NCI-H2107 treated with DMSO at 0.1 percent for 48 hours (cell line): ENCODE measurements around the gene POLR2E.

Experiments
- DNase-seq: peaks from one replicate; lab custom pipeline; 2025; ENCODE audit not compliant: unreplicated experiment; lab: John Stamatoyannopoulos, UW

POLR2E gene

DNA sequence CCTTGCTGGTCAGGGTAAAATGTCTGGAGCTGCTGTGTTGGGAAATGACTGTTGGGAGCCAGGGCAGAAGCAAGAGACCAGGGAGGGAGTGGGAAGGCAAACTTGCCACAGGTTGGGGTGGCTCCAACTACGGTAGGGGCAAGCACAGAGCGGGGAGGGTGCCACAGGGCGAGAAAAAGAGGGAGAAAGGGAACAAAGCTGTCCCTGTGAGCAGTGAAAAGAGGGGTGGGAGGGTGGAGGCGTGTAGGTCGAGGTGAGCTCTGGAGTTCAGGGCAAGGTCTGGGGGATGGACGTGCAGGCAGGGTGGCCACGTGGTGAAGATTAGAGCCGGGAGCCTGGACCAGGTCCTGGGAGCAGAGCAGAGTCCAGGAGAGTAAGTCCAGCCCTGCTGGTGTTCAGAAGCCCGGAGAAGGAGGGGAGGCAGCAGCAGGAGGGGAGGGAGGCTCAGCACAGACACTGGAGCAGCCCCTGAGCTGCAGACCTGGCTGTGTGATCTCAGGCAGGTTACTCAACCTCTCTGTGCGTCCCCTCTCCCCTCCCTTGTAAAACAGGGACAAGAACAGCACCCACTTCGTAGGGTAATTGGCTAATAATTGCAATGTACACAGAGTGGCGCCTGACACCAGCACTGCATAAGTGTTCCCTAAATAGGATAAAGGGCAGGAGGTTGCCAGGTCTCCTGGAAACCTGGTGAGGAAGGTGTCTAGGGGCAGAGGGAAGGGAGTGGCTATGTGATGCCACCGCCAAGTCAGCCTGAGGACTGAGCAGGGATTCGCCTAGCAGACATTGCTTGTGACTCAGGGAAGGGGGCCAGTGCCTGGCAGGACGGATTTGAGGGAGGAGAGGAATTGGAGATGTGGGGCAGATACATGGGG is 3.2 kb upstream of the POLR2E start:
- no peak for DNase-seq

DNA sequence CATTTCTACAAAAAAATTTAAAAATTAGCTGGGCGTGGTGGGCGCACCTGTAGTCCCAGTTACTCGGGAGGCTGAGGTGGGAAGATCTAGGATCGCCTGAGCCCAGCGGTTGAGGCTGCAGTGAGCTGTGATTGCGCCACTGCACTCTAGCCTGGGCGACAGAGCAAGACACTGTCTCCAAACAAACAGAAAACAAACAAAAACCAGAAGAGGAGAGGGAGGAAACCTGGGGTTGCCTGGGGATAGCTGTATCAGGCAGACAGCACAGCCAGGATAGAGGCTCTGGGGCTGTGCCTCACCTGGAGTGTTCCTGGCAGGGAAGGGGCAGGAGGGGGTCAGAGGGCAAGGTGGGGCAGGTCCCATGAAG is 2.6 kb upstream of the POLR2E start:
- no peak for DNase-seq

DNA sequence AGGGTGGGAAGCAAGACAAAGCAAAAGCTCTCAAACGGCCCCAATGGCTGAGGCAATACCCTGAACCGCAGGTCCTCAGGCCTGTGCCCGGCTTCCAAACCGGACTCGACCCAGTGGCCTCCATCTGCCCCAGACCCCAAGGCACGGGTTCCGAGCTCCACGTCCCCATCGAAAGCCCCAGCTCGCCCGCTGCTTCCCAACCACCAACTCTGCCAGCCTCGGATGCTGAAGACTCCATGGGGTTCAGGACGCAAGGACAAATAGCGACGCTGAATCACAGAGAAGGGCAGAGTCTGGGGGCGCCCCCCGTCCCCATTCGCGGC is 559 bp downstream of the POLR2E start:
- DNase-seq: no peak

DNA sequence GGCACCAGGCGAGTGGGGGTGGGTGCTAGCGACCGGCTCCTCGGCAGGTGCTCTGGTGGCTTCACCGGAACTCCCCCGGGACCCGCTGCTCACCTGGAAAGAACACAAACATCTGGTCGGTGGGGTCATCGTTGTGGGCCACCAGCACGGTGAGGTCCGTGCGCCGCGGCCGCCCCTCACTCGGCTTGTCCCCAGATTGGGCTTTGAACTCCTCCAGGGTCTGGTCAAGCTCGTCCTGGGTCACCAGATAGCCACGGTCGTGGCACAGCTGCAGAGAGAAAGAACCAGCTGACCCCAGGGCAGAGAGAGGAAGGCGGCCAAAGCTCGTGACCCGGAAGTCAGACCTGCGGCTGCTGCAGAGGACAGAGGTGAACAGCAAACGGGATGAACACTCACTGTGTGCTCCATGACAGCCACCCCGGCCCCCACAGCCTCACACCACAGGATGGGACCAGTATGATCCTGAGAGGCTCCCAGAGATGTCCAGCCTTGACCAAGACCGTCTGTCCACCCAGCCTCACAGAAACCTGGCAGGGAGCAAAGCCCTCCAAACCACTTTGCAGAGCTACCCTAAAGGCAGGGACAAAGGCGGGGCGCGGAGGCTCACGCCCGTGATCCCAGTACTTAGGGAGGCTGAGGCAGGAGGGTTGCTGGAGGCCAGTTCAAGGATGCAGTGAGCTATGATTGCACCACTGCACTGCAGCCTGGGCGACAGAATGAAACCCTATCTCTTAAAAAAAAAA is 1.2 kb downstream of the POLR2E start:
- DNase-seq: no peak

DNA sequence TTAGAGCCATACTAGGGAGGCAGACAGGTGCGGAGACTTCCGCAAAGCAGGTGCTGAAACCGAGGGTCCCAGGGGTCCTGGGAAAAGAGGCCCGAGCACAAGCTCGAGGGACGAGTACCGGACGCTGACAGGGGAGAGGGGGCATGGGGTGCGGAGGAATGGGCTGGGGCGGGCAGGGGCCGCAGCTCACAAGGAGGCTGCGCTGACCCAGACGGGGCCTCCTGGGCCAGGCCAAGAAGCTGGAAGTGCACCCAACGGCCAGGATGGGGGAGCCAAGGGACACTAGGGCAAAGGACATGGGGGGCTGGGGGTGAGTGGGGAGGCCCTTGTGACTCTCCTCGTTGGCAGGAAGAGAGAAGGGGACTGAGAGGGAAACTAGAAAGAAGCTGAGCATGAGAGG is 1.8 kb downstream of the POLR2E start:
- no peak for DNase-seq

DNA sequence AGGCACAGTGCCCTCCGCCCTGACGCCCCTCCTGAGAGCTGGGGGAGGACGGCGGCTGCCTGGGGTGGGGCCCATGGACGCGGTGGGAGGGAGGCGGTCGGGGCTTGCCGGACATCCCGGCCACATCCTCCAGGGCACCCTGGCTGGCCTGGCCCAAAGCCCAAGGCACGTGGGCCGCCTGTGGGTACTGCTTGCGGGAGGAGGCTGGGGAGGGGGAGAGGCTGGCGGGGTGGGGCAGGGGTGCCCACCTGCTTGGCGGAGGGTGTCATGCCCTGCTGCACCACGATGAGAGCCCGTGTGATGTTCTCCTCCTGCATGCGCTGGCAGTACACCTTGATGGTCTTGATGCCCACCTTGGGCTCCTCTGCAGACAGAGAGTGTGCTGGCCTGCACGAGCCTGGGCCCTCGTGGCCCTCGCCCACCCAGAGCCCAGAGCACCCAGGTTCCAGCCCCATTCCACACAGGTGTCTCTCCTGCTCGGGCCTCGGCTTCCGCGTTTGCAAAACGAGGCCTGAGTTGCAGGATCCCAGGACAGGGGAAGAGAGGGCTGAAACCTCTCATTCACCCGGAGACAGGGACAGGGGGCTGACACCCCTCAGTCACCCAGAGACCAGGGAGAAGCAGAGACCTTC is 3.5 kb downstream of the POLR2E start:
- DNase-seq: no peak

DNA sequence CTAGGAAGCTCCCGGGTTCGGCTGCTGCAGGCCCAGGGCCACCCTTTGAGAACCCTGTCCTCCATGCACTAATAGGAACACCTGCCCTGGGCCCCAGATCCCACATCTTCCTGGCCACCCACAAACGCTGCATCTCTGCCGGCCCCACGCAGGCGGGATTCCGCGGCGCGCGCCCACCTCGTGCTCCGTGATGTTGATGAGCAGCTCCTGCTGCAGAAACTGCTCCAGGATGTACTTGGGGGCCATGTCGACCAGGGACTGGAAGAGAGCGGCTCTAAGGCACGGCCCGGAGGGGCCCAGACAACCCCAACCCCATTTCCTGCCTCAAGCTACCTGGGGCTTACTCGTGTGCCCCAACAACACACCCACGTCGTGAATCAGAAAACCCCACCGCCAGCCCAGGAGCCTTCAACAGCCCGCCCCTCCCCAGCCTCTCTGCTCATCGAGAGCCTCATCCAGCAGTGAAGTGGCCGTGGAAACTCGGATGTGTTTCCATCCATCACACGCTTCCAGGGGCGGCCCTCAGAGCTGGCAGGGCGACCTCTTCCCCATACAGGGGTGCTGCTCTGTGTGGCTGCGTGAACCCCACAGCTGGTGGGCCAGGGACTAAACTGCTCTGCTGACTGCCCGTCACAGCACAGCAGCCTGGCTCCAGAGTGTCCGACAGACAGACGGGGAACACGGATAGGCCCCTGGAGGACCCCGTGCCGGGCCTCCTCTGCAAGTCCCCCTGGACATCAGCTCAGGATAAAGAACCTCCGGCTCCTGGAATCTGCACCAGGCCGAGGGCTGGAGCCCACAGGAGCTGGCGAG is 4.2 kb downstream of the POLR2E start:
- no peak for DNase-seq

DNA sequence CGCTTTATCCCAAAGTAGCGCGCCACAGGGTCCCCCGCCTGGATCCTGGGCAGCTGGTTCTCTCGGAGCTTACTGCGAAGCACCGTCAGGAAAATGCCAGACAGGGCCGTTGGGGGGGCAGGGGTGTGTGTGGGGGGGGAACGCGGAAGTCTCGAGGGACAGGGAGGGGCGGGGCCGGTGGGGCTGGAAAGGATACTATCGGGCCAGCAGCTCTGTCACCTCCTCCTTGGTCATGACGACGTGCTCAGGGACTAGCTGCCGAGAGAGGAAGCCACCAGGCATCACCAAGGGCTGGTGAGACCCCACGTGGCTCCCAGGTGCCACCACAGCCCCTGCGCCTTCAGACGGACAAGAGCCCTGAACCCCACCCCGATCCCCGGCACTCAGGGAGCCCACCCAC is 5.3 kb downstream of the POLR2E start:
- DNase-seq: no peak

DNA sequence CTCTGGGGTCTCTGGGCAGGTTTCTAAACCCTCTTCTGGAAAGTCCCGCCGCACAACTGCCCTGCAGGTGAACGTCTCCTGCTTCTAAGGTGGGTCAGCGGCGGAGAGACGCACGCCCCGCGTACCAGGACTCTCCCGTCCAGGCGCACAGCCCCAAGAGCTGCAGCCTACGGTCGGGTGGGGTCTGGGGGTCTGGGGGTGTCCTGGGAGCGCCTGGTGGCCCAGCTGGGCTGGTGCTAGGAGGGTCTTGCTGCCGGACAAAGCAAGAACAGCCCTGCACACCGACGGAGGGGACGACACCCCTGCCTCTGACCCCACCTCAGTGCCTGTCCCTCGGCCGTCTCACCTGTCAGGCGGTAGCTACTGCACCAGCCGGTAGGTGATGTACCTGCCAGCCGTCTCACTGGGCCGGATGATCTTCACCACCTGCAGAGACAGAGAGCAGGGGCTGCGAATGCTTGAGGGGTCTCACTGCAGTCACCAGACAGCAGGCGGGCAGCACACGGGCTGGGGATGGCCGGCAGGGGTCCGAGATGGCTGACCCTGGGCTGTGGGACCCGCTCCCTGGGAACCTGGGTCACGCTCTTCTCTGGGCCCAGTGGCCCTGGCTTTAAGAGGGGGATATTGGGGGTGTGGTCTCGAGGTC is 5.9 kb downstream of the POLR2E start:
- DNase-seq: no peak

DNA sequence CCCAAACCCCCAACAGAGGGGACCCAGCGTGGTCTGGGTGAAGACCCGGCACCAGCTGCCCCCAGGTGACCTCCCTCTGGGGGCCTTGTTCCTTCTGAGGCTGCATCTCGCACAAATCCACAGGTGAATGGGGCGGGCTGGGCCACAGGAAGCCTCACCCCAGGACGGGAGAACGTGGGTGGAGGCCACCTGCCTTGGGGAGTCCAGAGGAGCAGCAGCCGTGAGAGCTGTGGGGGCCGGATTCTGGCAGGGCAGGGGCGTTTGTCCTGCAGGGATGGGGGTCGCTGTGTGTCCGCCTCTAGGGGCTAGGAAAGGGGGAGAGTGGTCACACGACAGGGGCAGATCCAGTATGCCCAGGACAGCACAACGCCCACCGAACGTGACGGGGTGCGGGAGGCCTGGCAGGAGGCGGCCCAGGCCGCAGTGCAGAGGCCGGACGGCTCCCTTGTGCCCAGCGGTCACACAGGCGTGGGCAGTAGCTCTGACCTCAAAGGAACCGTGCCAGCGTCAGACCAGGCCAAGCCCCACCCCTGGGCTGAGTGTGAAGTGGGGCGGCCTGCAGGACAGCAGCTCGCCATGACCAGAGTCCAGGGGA is 6.7 kb downstream of the POLR2E start:
- DNase-seq: no peak

DNA sequence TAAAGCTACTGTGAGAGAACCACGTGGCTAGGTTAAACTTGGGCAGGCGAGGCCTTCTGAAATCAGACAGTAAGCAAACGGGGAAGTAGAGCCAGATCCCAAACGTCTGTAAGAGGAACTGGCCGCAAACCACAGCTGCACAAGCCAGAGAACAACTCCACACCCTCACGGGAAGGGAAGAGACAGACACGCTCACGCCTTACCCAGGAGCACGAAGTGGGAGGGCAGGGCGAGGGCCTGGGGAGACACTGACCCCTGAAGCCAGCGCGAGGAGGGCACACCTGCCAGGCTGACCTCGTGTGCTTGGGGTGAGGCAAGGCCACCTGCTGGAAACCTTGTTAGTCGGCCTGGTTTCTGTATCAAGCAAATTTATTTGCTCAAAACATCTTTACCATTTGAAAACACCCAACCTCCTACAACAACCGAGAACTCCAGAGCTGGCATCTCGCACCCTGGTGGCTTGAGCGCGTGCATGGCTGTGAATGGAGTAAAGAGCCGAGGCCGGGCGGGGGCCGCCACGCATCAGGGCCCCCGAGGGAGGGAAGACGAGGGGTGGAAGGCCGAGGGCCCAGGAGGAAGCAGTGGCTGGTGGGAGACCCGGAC is 7.3 kb downstream of the POLR2E start:
- no peak for DNase-seq

DNA sequence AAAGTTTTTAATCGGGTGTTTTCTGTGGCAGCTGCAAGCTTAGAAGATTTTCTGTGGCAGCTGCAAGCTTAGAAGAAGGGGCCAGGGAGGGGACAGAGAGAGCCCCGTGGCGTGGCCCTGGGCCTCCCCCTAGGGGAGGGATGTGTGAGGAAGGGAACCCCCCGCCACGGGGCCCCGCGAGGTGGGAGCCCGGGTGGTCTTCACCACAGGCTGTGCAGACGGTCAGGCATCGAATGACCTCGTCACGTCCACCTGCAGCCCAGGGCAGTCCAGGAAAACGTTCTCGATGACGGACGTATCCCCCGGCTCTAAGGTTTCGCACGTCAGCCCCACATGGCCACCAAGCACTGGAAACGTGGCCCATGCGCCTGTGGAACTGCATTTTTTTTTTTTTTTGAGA is 8.6 kb downstream of the POLR2E start:
- DNase-seq: no peak

DNA sequence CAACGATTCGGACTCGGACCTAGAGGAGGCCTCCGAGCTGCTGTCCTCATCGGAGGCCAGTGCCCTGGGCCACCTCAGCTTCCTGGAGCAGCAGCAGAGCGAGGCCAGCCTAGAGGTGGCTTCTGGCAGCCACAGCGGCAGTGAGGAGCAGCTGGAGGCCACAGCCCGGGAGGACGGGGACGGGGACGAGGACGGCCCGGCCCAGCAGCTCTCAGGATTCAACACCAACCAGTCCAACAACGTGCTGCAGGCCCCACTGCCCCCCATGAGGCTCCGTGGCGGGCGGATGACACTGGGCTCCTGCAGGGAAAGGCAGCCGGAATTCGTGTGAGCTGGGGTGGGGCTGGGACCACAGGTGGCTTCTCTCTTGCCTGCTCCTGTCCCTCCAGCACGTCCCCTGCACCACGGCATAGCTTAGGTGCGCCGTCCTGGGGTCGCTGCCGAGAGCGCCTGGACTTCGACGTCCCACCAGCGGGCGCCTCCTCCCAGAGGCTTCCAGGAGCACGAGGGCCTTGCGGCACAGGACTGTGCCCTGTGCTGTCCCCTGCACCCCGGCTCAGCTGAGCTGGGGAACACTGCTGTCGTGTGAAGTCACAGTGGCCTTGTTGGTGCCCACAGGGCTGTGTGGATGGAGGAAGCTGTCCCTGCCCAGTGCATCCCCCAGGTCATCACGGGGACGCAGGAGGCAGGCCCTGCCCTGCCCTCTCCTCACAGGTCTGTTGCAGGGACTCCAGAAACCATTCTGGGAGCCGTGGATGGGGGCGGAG is 9.3 kb downstream of the POLR2E start:
- DNase-seq: no peak

DNA sequence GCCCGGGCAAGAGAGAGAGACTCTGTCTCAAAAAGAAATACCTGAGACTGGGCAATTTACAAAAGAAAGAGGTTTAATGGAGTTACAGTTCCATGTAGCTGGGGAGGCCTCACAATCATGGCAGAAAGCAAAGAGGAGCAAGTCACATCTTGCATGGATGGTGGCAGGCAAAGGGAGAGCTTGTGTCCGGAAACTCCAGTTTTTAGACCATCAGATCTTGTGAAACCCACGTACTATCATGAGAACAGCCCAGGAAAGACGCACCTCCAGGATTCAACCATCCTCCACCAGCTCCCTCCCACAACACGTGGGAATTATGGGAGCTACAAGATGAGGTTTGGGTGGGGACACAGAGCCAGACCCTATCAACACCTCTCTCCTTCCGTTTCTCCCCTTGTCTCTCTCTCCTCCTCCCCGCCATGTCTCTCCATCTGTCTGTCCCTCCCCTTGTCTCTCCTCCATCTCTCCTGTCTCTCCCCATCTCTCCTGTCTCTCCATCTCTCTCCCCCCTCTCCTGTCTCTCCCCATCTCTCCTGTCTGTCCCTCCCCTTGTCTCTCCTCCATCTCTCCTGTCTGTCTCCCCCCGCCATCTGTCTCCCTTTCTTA is 10.0 kb downstream of the POLR2E start:
- DNase-seq: no peak

DNA sequence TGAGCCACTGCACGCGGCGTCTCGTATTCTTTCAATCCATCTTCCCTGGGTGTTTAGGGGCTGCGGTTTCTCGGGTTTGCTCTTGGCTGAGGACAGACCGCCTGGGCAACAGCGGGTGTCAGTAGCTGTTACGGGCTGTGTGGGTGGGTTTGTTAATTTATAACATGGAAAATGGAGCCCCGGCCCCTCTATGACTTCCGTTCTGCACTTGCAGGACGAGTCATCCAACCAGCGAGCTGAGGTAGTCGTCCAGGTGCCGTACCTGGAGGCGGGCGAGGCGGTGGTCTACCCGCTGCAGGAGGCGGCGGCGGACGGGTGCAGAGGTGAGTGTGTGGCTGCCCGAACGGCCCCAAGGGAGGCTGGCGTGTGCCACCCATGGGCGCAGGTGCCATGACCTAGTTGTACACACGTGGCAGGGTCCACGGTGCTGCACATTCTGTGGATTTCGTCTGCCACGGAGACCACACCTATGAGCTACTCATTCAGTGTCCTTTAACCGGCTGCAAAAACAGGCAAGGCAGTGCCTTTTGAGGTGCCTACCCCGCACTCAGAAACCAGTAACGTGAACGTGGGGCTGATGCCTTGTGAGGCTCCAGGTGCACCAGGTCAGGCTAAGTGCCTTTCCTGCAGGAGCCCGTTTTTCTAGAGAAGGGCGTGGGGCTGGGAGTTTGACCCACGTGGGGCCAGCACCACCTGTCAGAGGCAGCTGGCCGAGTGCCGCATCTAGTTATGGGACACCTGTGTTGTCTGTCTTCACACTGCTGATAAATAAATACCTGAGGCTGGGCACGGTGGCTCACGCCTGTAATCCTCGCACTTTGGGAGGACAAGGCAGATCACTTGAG is 10.9 kb downstream of the POLR2E start:
- no peak for DNase-seq

DNA sequence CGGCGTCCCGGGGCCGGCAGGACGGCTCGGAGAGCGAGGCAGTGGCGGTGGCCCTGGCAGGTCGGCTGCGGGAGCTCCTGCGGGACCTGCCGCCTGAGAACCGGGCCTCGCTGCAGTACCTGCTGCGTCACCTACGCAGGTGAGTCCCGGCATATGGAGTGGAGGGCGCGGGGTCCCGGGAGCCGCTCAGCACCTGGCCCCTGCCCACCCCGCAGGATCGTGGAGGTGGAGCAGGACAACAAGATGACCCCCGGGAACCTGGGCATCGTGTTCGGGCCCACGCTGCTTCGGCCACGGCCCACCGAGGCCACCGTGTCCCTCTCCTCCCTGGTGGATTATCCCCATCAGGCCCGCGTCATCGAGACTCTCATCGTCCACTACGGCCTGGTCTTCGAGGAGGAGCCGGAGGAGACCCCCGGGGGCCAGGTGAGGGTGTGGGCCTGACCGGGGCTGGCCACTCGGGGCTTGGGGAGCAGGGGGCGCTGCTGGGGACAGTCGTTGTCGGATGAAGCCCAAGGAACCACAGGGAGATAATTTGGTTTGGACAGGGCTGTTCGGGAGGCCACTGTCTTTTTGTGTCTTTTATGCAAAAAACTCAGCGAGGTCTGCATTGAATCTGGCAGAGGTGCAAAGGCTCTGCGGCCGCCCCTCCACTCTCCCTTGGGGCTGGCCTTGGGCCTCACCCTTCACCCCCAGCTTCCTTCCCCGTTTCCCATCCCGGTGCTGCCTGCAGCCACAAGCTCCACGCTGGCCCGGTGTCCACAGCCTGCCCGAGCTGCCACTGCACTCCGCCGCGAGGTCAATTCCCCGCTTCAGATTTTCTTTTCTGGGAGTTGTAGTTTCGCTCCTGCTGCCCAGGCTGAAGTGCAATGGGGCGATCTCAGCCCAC is 12.0 kb downstream of the POLR2E start:
- DNase-seq: no peak
